ENCODE measurements around the gene CDH23. TPM values are rescaled to one million over a fixed set of nuclear protein-coding genes. Genes with fewer than 3 reads are reported as not detected.

The CDH23 gene
- total and polyA plus RNA-seq, 5 donors = 2.4 to 6.3 (median 5.2) TPM

DNA sequence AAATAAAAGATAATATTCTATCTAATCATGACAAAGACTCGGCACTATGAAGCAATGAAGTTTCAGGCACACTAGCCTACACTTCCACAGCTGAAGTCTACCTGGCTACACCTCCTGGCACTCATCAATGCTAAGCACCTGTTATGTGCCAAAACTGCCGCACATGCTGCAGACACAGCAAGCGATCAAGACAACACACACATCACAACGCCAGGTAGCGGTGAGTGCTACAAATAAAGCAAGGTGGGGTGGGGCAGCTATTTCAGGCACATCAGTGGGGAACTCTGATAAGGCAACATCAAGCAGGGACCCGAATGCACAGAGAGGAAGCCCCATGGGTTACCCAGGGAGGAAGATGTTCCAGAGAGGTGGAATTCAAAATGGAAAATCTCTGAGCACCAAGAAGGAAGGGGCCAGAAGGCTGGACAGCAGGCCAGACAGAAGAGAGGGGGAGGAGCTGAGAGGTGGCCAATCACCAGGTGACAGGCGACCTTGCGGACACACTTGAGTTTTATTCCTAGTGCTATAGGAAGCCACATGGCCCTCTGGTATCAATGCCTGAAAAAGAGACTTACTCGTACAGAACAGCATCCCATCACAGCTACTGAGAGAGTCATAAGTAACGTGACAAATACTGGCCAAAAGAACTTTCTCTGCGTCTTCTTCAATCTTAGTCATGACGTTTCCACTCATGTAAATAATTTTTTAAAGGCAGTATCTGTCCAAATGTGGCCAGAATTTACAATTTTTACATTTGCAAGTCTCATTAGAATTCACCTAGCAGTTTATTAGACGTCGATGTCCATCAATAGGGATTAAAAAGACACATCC lies 446.4 kb downstream of the CDH23 start:
- Histone ChIP-seq H3K4me3 (ENCODE audit: low read length) (no peak overlapping the region), H3K4me1 (ENCODE audit: control insufficient read depth, insufficient read depth, low read length) (peaks cover 23% of the 10 kb centered on the region), H3K27me3 (ENCODE audit: control insufficient read depth, insufficient read depth) (no peaks in the 10 kb centered on the region), H3K9me3 (ENCODE audit: control insufficient read depth, low read length) (no peaks in the 10 kb centered on the region), H3K27ac (ENCODE audit: low read length) (peak overlapping the region; percentile 9)
- intact Hi-C loops (cut with DNase I) = no loop called here
- no peak for ATAC-seq
- no peak for DNase-seq
- 73% methylated on average over 14 of the region's 14 CpGs for WGBS

GRCh38 chr10:71844084-71844483 lies 447.4 kb downstream of the CDH23 start:
- ATAC-seq (no peak), DNase-seq (no peak)
- H3K27ac ChIP-seq (ENCODE audit: low read length) = no peak overlapping the region
- no peak overlapping the region for H3K4me3 ChIP-seq (ENCODE audit: low read length)
- WGBS = 47% methylated on average over 2 of the region's 2 CpGs
- no peaks in the 10 kb centered on the region for H3K27me3 ChIP-seq (ENCODE audit: control insufficient read depth, insufficient read depth)
- intact Hi-C loops (cut with DNase I) = no loop called here
- peaks cover 28% of the 10 kb centered on the region for H3K4me1 ChIP-seq (ENCODE audit: control insufficient read depth, insufficient read depth, low read length)
- no peaks in the 10 kb centered on the region for H3K9me3 ChIP-seq (ENCODE audit: control insufficient read depth, low read length)

DNA sequence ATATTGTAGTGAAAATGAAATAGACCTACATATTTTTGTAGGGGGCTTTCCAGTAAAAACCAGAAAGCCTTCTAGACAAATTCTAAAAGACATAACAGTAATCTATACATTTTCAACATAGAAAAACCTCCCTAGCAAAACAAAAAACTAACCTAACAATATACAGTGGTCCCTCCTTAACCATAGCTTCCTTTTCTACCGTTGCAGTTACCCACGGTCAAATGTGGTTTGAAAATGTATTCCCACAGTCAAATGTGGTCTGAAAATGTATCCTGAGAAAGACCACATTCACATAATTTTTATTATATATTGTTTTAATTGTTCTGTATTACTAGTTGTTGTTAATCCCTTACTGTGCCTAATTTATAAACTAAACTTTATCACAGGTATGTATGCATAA lies 448.0 kb downstream of the CDH23 start:
- WGBS = 91% methylated on average over 2 of the region's 2 CpGs
- no peak for DNase-seq
- H3K27me3 ChIP-seq (ENCODE audit: control insufficient read depth, insufficient read depth) = no peaks in the 10 kb centered on the region
- peaks cover 28% of the 10 kb centered on the region for H3K4me1 ChIP-seq (ENCODE audit: control insufficient read depth, insufficient read depth, low read length)
- H3K4me3 ChIP-seq (ENCODE audit: low read length) = no peak overlapping the region
- no peaks in the 10 kb centered on the region for H3K9me3 ChIP-seq (ENCODE audit: control insufficient read depth, low read length)
- no peak for ATAC-seq
- no peak overlapping the region for H3K27ac ChIP-seq (ENCODE audit: low read length)
- intact Hi-C loops (cut with DNase I) = no loop called here

DNA sequence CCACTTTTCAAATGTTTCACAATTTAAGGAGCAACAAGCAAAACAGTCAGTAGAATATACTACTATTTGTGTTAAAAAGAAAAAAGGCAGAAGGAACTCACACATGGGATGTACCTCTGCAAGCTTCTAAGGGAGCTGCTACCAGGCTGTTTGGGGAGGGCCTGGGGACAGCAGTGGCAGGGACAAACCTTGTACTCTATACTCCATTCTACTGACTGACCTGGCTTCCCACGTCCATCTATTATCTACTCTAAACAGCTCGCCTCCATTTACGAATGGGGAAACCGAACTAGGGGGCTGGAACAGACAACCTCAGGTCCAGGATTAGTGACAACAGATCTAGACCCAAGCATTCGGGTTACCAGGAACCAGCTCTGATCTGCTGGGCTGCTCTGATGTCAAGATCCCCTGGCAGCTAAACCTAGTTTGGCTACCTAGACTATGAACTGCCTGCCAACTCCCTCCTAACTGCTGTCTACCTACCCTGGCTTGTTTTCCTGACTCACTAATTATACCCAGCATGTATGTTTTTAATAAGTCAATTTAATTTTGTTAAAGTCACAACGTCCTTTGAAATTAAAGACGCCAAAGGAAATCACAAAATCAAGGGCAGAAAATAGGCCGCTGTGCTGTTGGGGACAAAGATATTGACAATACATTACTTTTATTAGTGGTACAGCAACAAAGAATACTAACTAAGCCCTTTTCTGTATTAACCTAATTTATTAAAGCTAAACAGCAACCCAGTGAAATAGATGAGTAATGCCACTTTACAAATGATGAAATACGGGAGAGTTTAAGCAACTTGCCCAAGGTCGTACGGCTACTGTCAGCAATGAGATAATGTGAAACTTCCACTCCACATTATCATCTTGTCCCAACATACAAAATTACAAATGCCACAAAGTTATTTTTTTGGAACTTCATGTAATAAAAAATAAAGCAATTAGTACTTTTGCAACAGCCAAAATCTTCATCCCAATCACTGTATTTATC lies 449.0 kb downstream of the CDH23 start:
- peaks cover 21% of the 10 kb centered on the region for H3K4me1 ChIP-seq (ENCODE audit: control insufficient read depth, insufficient read depth, low read length)
- 78% methylated on average over 11 of the region's 11 CpGs for WGBS
- ATAC-seq = no peak
- no peak overlapping the region for H3K4me3 ChIP-seq (ENCODE audit: low read length)
- no peaks in the 10 kb centered on the region for H3K27me3 ChIP-seq (ENCODE audit: control insufficient read depth, insufficient read depth)
- H3K9me3 ChIP-seq (ENCODE audit: control insufficient read depth, low read length) = no peaks in the 10 kb centered on the region
- H3K27ac ChIP-seq (ENCODE audit: low read length) = peak overlapping the region; percentile 63
- intact Hi-C loops (cut with DNase I) = no loop called here
- no peak for DNase-seq

DNA sequence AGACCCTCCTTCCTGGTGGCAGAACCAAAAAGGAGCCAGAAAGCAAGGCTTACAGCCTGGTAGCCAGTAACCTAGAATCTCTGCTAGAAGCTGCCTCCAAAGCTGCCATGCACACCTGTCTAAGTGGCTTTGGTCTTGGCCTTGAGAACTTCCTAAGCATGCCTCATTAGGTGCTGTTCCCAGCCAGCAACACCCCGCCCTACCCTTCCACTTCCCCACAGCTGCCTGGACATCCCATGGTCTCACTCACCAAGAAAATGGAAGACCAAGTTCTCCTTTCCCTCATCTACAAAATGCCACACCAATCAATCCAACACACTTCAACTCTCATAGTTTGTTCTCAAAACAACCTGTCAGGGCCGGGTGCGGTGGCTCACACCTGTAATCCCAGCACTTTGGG lies 450.1 kb downstream of the CDH23 start:
- peaks cover 19% of the 10 kb centered on the region for H3K4me1 ChIP-seq (ENCODE audit: control insufficient read depth, insufficient read depth, low read length)
- H3K27ac ChIP-seq (ENCODE audit: low read length) = no peak overlapping the region
- no peak for DNase-seq
- H3K27me3 ChIP-seq (ENCODE audit: control insufficient read depth, insufficient read depth) = no peaks in the 10 kb centered on the region
- H3K4me3 ChIP-seq (ENCODE audit: low read length) = no peak overlapping the region
- 91% methylated on average over 3 of the region's 3 CpGs for WGBS
- H3K9me3 ChIP-seq (ENCODE audit: control insufficient read depth, low read length) = no peaks in the 10 kb centered on the region
- intact Hi-C loops (cut with DNase I) = no loop called here
- ATAC-seq = no peak

GRCh38 chr10:71847418-71847817 lies 450.7 kb downstream of the CDH23 start:
- Histone ChIP-seq H3K4me1 (ENCODE audit: control insufficient read depth, insufficient read depth, low read length) (peaks cover 19% of the 10 kb centered on the region), H3K4me3 (ENCODE audit: low read length) (no peak overlapping the region), H3K27ac (ENCODE audit: low read length) (no peak overlapping the region), H3K9me3 (ENCODE audit: control insufficient read depth, low read length) (no peaks in the 10 kb centered on the region), H3K27me3 (ENCODE audit: control insufficient read depth, insufficient read depth) (no peaks in the 10 kb centered on the region)
- 93% methylated on average over 8 of the region's 8 CpGs for WGBS
- ATAC-seq (no peak), DNase-seq (no peak)
- intact Hi-C loops (cut with DNase I) = no loop called here

DNA sequence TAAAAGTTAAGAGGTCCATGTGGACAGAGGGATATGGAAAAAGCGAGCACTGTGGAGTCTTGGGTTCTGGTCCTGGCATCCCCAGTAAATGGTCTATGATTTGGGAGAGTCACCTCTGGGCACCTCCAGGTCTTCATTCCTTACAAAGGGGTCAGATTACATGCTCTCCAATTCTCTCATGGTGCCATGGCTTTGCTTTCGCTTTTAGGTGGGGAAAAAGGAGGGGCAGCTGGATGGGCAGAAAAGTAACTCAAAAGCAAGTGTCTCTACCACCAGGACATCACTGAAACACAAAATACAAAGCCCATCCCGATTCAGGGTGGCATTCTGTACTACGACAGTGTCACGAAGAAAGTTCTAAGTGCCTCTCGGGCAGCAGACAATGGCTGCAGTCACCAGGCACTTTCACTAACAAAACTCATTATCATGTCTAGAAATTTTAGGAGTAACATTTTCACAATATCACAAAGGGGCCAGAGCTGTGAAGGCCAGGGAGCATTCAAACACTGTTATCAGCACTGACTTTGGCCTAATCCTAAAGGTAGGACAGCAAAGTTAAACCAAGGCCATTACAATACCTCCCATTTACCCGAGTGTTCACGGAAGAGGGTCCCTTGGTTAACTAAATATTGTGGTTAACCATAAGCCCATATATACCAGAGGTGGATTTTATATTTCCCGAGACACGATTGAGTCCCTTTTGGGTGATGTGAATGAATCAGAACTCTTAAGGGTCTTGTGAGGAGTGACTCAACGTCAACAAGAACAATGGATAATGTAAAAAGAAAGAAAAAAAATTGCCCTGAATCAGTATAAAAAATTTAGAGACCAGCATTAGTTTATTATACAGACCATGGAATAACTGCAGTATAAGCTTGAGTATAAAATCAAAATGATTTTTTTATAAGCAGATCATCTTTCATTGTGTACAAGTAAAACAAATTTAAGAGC lies 451.9 kb downstream of the CDH23 start:
- intact Hi-C loops (cut with DNase I) = no loop called here
- no peak for DNase-seq
- H3K9me3 ChIP-seq (ENCODE audit: control insufficient read depth, low read length) = no peaks in the 10 kb centered on the region
- peak overlapping the region; percentile 37 for H3K27ac ChIP-seq (ENCODE audit: low read length)
- no peak for ATAC-seq
- WGBS = 74% methylated on average over 11 of the region's 11 CpGs
- H3K4me3 ChIP-seq (ENCODE audit: low read length) = peak overlapping the region; percentile 15
- peaks cover 14% of the 10 kb centered on the region for H3K4me1 ChIP-seq (ENCODE audit: control insufficient read depth, insufficient read depth, low read length)
- H3K27me3 ChIP-seq (ENCODE audit: control insufficient read depth, insufficient read depth) = no peaks in the 10 kb centered on the region

GRCh38 chr10:71849461-71849908 lies 452.8 kb downstream of the CDH23 start:
- no peaks in the 10 kb centered on the region for H3K9me3 ChIP-seq (ENCODE audit: control insufficient read depth, low read length)
- no peak for ATAC-seq
- intact Hi-C loops (cut with DNase I) = no loop called here
- peak overlapping the region; percentile 73 for H3K4me3 ChIP-seq (ENCODE audit: low read length)
- peaks cover 12% of the 10 kb centered on the region for H3K4me1 ChIP-seq (ENCODE audit: control insufficient read depth, insufficient read depth, low read length)
- DNase-seq = no peak
- 92% methylated on average over 17 of the region's 17 CpGs for WGBS
- H3K27ac ChIP-seq (ENCODE audit: low read length) = no peak overlapping the region
- no peaks in the 10 kb centered on the region for H3K27me3 ChIP-seq (ENCODE audit: control insufficient read depth, insufficient read depth)

DNA sequence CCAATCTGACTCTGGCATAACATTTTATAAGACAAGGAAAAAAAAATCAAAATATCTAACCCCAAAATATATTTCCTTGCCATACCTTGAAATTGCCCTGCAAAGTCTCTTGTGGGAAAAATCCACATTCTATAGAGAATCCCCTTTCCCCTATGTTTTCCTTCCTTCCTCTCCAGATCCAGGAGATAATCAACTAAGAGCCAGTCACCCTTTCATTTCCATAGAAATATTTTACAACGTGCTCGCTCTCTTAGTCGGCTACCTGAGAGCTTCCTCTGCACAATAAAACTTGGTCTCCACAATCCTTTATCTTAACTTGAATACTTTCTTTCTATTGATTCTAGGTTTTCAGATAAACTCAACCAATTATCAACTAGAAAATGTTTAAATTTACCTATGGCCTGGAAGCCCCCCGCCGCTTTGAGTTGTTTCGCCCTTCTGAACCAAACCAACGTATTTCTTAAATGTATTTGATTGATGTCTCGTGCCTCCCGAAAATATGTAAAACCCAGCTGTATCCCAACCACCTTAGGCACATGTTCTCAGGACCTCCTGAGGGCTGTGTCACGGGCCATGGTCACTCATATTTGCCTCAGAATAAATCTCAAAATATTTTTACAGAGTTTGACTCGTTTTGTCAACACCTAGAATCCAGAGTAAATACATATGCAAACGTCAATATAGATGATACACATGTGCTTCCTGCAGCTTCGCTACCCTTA lies 453.5 kb downstream of the CDH23 start:
- DNase-seq (no peak), ATAC-seq (no peak)
- Histone ChIP-seq H3K4me1 (ENCODE audit: control insufficient read depth, insufficient read depth, low read length) (peaks cover 12% of the 10 kb centered on the region), H3K4me3 (ENCODE audit: low read length) (peak overlapping the region; percentile 73), H3K27me3 (ENCODE audit: control insufficient read depth, insufficient read depth) (no peaks in the 10 kb centered on the region), H3K9me3 (ENCODE audit: control insufficient read depth, low read length) (no peaks in the 10 kb centered on the region), H3K27ac (ENCODE audit: low read length) (peak overlapping the region; percentile 98)
- 3% methylated on average over 13 of the region's 13 CpGs for WGBS
- intact Hi-C loops (cut with DNase I) = no loop called here

All from right cardiac atrium (tissue), 5 donors.